CD4-positive, CD25-positive, alpha-beta regulatory T cell (primary cell): Measurements from ENCODE around the gene HLF. TPM values are rescaled to one million over a fixed set of nuclear protein-coding genes. Genes with fewer than 3 reads are reported as not detected.
"Not testable (repeated sequence)": the region's sequence is repeated elsewhere in the genome, so short reads cannot be mapped to it uniquely, and the experiment has no call there.

Experiments used
- ATAC-seq, 2 donors: fragments of 150-1000 bp; cut with Tn5 transposase; one replicate each; pipeline ENCODE4 v1.10.0; 2021; ENCODE audit warnings: low read depth in 2 of 2, moderate number of reproducible peaks in 2 of 2, moderate library complexity in 1 of 2
- DNase-seq, 3 donors: peaks; one replicate each; pipeline versions ENCODE4 v3.0.0 to v3.0.0-alpha.2; 2012 to 2022; ENCODE audit warnings: mixed read lengths in 1 of 3
- H3K27ac ChIP-seq: one replicate; pipeline ENCODE4 v1.7.0; 2013; ENCODE audit warnings: mild to moderate bottlenecking, low read length; ENCODE audit not compliant: insufficient read depth, poor library complexity, severe bottlenecking
- H3K27me3 ChIP-seq: one replicate; pipeline ENCODE4 v1.7.0; 2013; ENCODE audit warnings: low read length; ENCODE audit not compliant: control insufficient read depth, insufficient read depth
- H3K36me3 ChIP-seq: one replicate; pipeline ENCODE4 v1.7.0; 2013; ENCODE audit warnings: mild to moderate bottlenecking, low read length, moderate library complexity; ENCODE audit not compliant: control insufficient read depth, insufficient read depth
- H3K4me1 ChIP-seq: 2 replicates; pipeline ENCODE4 v1.7.0; 2013; ENCODE audit warnings: mild to moderate bottlenecking, low read length; ENCODE audit not compliant: insufficient read depth, control insufficient read depth, poor library complexity, severe bottlenecking
- H3K4me3 ChIP-seq: one replicate; pipeline ENCODE4 v1.7.0; 2013; ENCODE audit warnings: low read depth, mild to moderate bottlenecking, low read length, moderate library complexity
- H3K9me3 ChIP-seq, 2 experiments: 1 replicate in 1 of 2; 2 replicates in 1 of 2; pipeline ENCODE4 v1.7.0; 2013; ENCODE audit warnings: low read length in 2 of 2, mild to moderate bottlenecking in 1 of 2, moderate library complexity in 1 of 2; ENCODE audit not compliant: control insufficient read depth in 2 of 2
- H3K27ac Mint-ChIP-seq, 3 donors: one replicate each; pipeline ENCODE4 v1.8.0; 2020 to 2022; ENCODE audit warnings: mild to moderate bottlenecking in 3 of 3, mixed read lengths in 3 of 3, moderate library complexity in 2 of 3
- H3K27me3 Mint-ChIP-seq: one replicate; pipeline ENCODE4 v1.8.0; 2022; ENCODE audit warnings: mild to moderate bottlenecking, mixed read lengths
- H3K36me3 Mint-ChIP-seq: one replicate; pipeline ENCODE4 v1.8.0; 2020; ENCODE audit warnings: mixed read lengths
- H3K4me1 Mint-ChIP-seq, 4 donors: one replicate each; pipeline ENCODE4 v1.8.0; 2020 to 2022; ENCODE audit warnings: mixed read lengths in 4 of 4, mild to moderate bottlenecking in 1 of 4
- H3K4me3 Mint-ChIP-seq, 4 donors: one replicate each; pipeline ENCODE4 v1.8.0; 2020 to 2022; ENCODE audit warnings: mild to moderate bottlenecking in 4 of 4, mixed read lengths in 4 of 4, moderate library complexity in 3 of 4
- H3K9me3 Mint-ChIP-seq, 7 donors: one replicate each; pipeline ENCODE4 v1.8.0; 2020 to 2022; ENCODE audit warnings: mixed read lengths in 7 of 7, mild to moderate bottlenecking in 3 of 7, moderate library complexity in 2 of 7
- polyA plus RNA-seq, 4 donors: library from polyadenylated mRNA; unstranded; fragments of 300-500 nt; fragmentation: Illumina TruSeq; gene quantifications; one replicate each; pipeline ENCODE4 v1.2.3, GENCODE V29; 2021
- total RNA-seq: library from RNA; stranded (reverse); gene quantifications from one replicate; pipeline ENCODE4 v1.2.3, GENCODE V29; 2022

Gene HLF
- total and polyA plus RNA-seq, 5 donors from 2014 or later: 0.28 to 2.1 (median 0.66) TPM

GRCh38 chr17:55326030-55326429, 61.3 kb downstream of the HLF start:
- Histone ChIP-seq H3K9me3 (no peaks in the 10 kb centered on the region), H3K27ac (no peak overlapping the region), H3K4me1 (no peaks in the 10 kb centered on the region), H3K36me3 (no peaks in the 10 kb centered on the region), H3K27me3 (peaks cover 5% of the 10 kb centered on the region), H3K4me3 (no peak overlapping the region)
- Mint-ChIP-seq H3K4me1 (no peaks in the 10 kb centered on the region), H3K4me3 (no peak overlapping the region), H3K36me3 (no peaks in the 10 kb centered on the region), H3K27ac (no peak overlapping the region), H3K9me3 (no peaks in the 10 kb centered on the region), H3K27me3 (peaks cover 6% of the 10 kb centered on the region)
- DNase-seq (no peak), ATAC-seq (no peak)

GRCh38 chr17:55327225-55328088, 62.7 kb downstream of the HLF start:
- DNase-seq (no peak), ATAC-seq (no peak)
- H3K27me3 Mint-ChIP-seq: peaks cover 6% of the 10 kb centered on the region
- no peaks in the 10 kb centered on the region for H3K36me3 Mint-ChIP-seq
- no peaks in the 10 kb centered on the region for H3K4me1 ChIP-seq
- H3K27ac Mint-ChIP-seq: no peak overlapping the region
- H3K4me3 Mint-ChIP-seq: no peak overlapping the region
- no peaks in the 10 kb centered on the region for H3K9me3 Mint-ChIP-seq
- H3K4me3 ChIP-seq: no peak overlapping the region
- H3K27ac ChIP-seq: no peak overlapping the region
- H3K4me1 Mint-ChIP-seq: peaks cover 0 to 2% (median 0%) of the 10 kb centered on the region in 4 donors
- H3K27me3 ChIP-seq: peaks cover 5% of the 10 kb centered on the region
- H3K9me3 ChIP-seq: no peaks in the 10 kb centered on the region
- no peaks in the 10 kb centered on the region for H3K36me3 ChIP-seq

GRCh38 chr17:55328514-55328913, 63.8 kb downstream of the HLF start:
- ATAC-seq, H3K4me1 Mint-ChIP-seq, H3K27me3 ChIP-seq, H3K27me3 Mint-ChIP-seq, H3K9me3 ChIP-seq, H3K9me3 Mint-ChIP-seq, H3K27ac Mint-ChIP-seq, H3K27ac ChIP-seq, H3K36me3 ChIP-seq, H3K36me3 Mint-ChIP-seq, H3K4me3 Mint-ChIP-seq, DNase-seq, H3K4me1 ChIP-seq, H3K4me3 ChIP-seq: not testable (repeated sequence)

- H3K4me1 Mint-ChIP-seq: peaks cover 0 to 2% (median 0%) of the 10 kb centered on the region in 4 donors
- H3K36me3 Mint-ChIP-seq: no peaks in the 10 kb centered on the region
- peaks cover 5% of the 10 kb centered on the region for H3K27me3 ChIP-seq
- peaks cover 6% of the 10 kb centered on the region for H3K27me3 Mint-ChIP-seq
- H3K9me3 Mint-ChIP-seq: peaks cover 0 to 3% (median 0%) of the 10 kb centered on the region in 7 donors
- H3K9me3 ChIP-seq: no peaks in the 10 kb centered on the region
- no peaks in the 10 kb centered on the region for H3K36me3 ChIP-seq
- no peak overlapping the region for H3K27ac ChIP-seq
- no peak for DNase-seq
- no peak overlapping the region for H3K4me3 ChIP-seq
- ATAC-seq: no peak
- H3K4me3 Mint-ChIP-seq: no peak overlapping the region
- no peak overlapping the region for H3K27ac Mint-ChIP-seq
- H3K4me1 ChIP-seq: no peaks in the 10 kb centered on the region
These were observed 65.7 kb downstream of the HLF start for GRCh38 chr17:55330344-55330933.

- Histone ChIP-seq H3K4me1 (no peaks in the 10 kb centered on the region), H3K36me3 (no peaks in the 10 kb centered on the region), H3K27me3 (peaks cover 3% of the 10 kb centered on the region), H3K9me3 (peaks cover 0 to 2% of the 10 kb centered on the region in 2 experiments), H3K4me3 (no peak overlapping the region), H3K27ac (no peak overlapping the region)
- ATAC-seq (no peak), DNase-seq (no peak)
- Mint-ChIP-seq H3K36me3 (no peaks in the 10 kb centered on the region), H3K4me3 (no peak overlapping the region), H3K4me1 (peaks cover 0 to 2% (median 0%) of the 10 kb centered on the region in 4 donors), H3K27ac (no peak overlapping the region), H3K27me3 (peaks cover 10% of the 10 kb centered on the region), H3K9me3 (peaks cover 0 to 3% (median 0%) of the 10 kb centered on the region in 7 donors)
These were observed 67.7 kb downstream of the HLF start for GRCh38 chr17:55332296-55333041.

GRCh38 chr17:55334285-55334684, 69.5 kb downstream of the HLF start:
- H3K27me3 ChIP-seq: no peaks in the 10 kb centered on the region
- H3K27me3 Mint-ChIP-seq: peaks cover 10% of the 10 kb centered on the region
- H3K27ac Mint-ChIP-seq: no peak overlapping the region
- no peak overlapping the region for H3K4me3 ChIP-seq
- H3K9me3 Mint-ChIP-seq: peaks cover 0 to 3% (median 0%) of the 10 kb centered on the region in 7 donors
- no peaks in the 10 kb centered on the region for H3K36me3 ChIP-seq
- ATAC-seq: no peak
- H3K4me1 ChIP-seq: no peaks in the 10 kb centered on the region
- no peak overlapping the region for H3K27ac ChIP-seq
- peaks cover 0 to 2% (median 0%) of the 10 kb centered on the region in 4 donors for H3K4me1 Mint-ChIP-seq
- H3K4me3 Mint-ChIP-seq: no peak overlapping the region
- DNase-seq: no peak
- H3K36me3 Mint-ChIP-seq: no peaks in the 10 kb centered on the region
- peaks cover 0 to 2% of the 10 kb centered on the region in 2 experiments for H3K9me3 ChIP-seq

GRCh38 chr17:55334881-55335540, 70.3 kb downstream of the HLF start:
- Histone ChIP-seq H3K27me3 (no peaks in the 10 kb centered on the region), H3K36me3 (no peaks in the 10 kb centered on the region), H3K4me3 (no peak overlapping the region), H3K27ac (no peak overlapping the region), H3K4me1 (no peaks in the 10 kb centered on the region), H3K9me3 (peaks cover 0 to 2% of the 10 kb centered on the region in 2 experiments)
- H3K4me3 Mint-ChIP-seq: no peak overlapping the region
- no peaks in the 10 kb centered on the region for H3K36me3 Mint-ChIP-seq
- no peak overlapping the region for H3K27ac Mint-ChIP-seq
- H3K4me1 Mint-ChIP-seq: peaks cover 0 to 4% (median 2%) of the 10 kb centered on the region in 4 donors
- H3K9me3 Mint-ChIP-seq: peaks cover 0 to 6% (median 0%) of the 10 kb centered on the region in 7 donors
- DNase-seq (no peak), ATAC-seq (no peak)
- peaks cover 15% of the 10 kb centered on the region for H3K27me3 Mint-ChIP-seq
